ENCODE data around the gene CNOT2.

DNA sequence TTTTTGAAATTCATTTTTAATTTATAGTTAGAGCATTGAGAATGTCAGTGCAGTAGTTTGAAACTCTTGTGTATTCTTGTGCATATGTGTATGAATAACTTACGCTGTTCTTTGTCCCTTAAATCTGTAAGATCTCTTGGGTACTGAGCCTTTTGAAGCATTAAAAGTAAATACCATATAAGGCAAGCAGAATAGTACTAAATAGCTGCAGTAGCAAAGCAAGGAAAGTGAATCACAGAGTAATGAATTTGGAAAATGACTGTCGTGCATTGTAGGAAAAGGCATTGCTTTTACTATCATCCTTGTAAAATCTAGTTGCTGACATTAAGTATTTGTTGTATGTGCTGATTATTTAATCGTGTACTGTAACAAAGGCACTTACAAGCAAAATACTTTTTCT is 12.1 kb downstream of the CNOT2 start:
- TF ChIP-seq, protein P1, sequence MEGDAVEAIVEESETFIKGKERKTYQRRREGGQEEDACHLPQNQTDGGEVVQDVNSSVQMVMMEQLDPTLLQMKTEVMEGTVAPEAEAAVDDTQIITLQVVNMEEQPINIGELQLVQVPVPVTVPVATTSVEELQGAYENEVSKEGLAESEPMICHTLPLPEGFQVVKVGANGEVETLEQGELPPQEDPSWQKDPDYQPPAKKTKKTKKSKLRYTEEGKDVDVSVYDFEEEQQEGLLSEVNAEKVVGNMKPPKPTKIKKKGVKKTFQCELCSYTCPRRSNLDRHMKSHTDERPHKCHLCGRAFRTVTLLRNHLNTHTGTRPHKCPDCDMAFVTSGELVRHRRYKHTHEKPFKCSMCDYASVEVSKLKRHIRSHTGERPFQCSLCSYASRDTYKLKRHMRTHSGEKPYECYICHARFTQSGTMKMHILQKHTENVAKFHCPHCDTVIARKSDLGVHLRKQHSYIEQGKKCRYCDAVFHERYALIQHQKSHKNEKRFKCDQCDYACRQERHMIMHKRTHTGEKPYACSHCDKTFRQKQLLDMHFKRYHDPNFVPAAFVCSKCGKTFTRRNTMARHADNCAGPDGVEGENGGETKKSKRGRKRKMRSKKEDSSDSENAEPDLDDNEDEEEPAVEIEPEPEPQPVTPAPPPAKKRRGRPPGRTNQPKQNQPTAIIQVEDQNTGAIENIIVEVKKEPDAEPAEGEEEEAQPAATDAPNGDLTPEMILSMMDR (IDR thresholded peaks at IDR 0.05): no peak
- no peak for TF ChIP-seq POLR2A (IDR thresholded peaks at IDR 0.05)

Measured in upper lobe of left lung (tissue), 4 donors.